GM18861 (cell line): Measurements from ENCODE around the gene SLC16A8.
"Not testable (repeated sequence)": the region's sequence is repeated elsewhere in the genome, so short reads cannot be mapped to it uniquely, and the experiment has no call there.

Experiments used
- ATAC-seq: cut with Tn5 transposase; IDR thresholded peaks from one replicate; pipeline ENCODE4 v1.9.1; 2021; ENCODE audit not compliant: unreplicated experiment

SLC16A8 gene

GRCh38 chr22:38086942-38087341 lies 3.0 kb upstream of the SLC16A8 start:
- no peak for ATAC-seq

GRCh38 chr22:38086001-38086845 lies 2.2 kb upstream of the SLC16A8 start:
- no peak for ATAC-seq

GRCh38 chr22:38085501-38085900 lies 1.5 kb upstream of the SLC16A8 start:
- no peak for ATAC-seq

- no peak for ATAC-seq
Measured at GRCh38 chr22:38085056-38085455, 1.1 kb upstream of the SLC16A8 start.

- ATAC-seq, result no peak
Measured at GRCh38 chr22:38082986-38083710, 836 bp downstream of the SLC16A8 start.

GRCh38 chr22:38081941-38082828 lies 1.8 kb downstream of the SLC16A8 start:
- no peak for ATAC-seq

- ATAC-seq, result no peak
Measured at GRCh38 chr22:38081636-38081940, 2.4 kb downstream of the SLC16A8 start.

- no peak for ATAC-seq
Measured at GRCh38 chr22:38080850-38081635, 2.9 kb downstream of the SLC16A8 start.

GRCh38 chr22:38080474-38080849 lies 3.5 kb downstream of the SLC16A8 start:
- no peak for ATAC-seq

GRCh38 chr22:38079804-38080203 lies 4.2 kb downstream of the SLC16A8 start:
- ATAC-seq, result no peak

GRCh38 chr22:38079208-38079607 lies 4.8 kb downstream of the SLC16A8 start:
- ATAC-seq, result not testable (repeated sequence)

GRCh38 chr22:38078046-38078840 lies 5.7 kb downstream of the SLC16A8 start:
- ATAC-seq, result no peak

- no peak for ATAC-seq
Measured at GRCh38 chr22:38077595-38077994, 6.4 kb downstream of the SLC16A8 start.

- ATAC-seq, result no peak
Measured at GRCh38 chr22:38077096-38077495, 6.9 kb downstream of the SLC16A8 start.

- no peak for ATAC-seq
Measured at GRCh38 chr22:38075961-38076360, 8.0 kb downstream of the SLC16A8 start.

GRCh38 chr22:38075105-38075825 lies 8.7 kb downstream of the SLC16A8 start:
- ATAC-seq, result no peak

GRCh38 chr22:38074181-38075104 lies 9.5 kb downstream of the SLC16A8 start:
- ATAC-seq, result no peak
